ENCODE measurements around the gene C17orf67.

- no peak for TF ChIP-seq EZH2phosphoT487 (IDR thresholded peaks at IDR 0.05; ENCODE audit: insufficient read depth, low read depth)
- TF ChIP-seq EZH2 (IDR thresholded peaks at IDR 0.05; ENCODE audit: insufficient read depth, poor library complexity, severe bottlenecking), result no peak
Measured at GRCh38 chr17:56774650-56775049, 59.1 kb downstream of the C17orf67 start.
